Melanocyte of skin (primary cell): ENCODE data around the gene PCDH11X. TPM values are rescaled to one million over a fixed set of nuclear protein-coding genes. Genes with fewer than 3 reads are reported as not detected.

Experiments used
- small RNA-seq, 2 donors: library from RNA; depleted of rRNA; stranded (forward); fragments of <200 nt; gene quantifications; one replicate each; pipeline ENCODE3, GENCODE V24; 2012
- total RNA-seq, 2 donors: library from RNA; depleted of rRNA; stranded (reverse); fragments of >200 nt; gene quantifications; 2 replicates each; pipeline ENCODE4 v1.2.3, GENCODE V29; 2012

PCDH11X gene, protein sequence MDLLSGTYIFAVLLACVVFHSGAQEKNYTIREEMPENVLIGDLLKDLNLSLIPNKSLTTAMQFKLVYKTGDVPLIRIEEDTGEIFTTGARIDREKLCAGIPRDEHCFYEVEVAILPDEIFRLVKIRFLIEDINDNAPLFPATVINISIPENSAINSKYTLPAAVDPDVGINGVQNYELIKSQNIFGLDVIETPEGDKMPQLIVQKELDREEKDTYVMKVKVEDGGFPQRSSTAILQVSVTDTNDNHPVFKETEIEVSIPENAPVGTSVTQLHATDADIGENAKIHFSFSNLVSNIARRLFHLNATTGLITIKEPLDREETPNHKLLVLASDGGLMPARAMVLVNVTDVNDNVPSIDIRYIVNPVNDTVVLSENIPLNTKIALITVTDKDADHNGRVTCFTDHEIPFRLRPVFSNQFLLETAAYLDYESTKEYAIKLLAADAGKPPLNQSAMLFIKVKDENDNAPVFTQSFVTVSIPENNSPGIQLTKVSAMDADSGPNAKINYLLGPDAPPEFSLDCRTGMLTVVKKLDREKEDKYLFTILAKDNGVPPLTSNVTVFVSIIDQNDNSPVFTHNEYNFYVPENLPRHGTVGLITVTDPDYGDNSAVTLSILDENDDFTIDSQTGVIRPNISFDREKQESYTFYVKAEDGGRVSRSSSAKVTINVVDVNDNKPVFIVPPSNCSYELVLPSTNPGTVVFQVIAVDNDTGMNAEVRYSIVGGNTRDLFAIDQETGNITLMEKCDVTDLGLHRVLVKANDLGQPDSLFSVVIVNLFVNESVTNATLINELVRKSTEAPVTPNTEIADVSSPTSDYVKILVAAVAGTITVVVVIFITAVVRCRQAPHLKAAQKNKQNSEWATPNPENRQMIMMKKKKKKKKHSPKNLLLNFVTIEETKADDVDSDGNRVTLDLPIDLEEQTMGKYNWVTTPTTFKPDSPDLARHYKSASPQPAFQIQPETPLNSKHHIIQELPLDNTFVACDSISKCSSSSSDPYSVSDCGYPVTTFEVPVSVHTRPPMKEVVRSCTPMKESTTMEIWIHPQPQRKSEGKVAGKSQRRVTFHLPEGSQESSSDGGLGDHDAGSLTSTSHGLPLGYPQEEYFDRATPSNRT (N-terminal part only)
- total RNA-seq, result under 1 TPM in 1 of 2 donors, not detected in 1; under 0.01 TPM

GRCh38 chrX:91779135-91779534, at the start of gene PCDH11X:
Gene PCDH11X (plus strand): TSS chrX:91779375. CDS start chrX:91835505, 56,130 bp downstream.

Small RNAs within 50 kb of the gene (small RNA-seq; reads per million reads assigned to genes)
- gene RNU2-26P, result 0.09 to 0.17 reads per million in 2 donors
